HG02759 (cell line): ENCODE data around the gene TMEM108.

Experiments used
- ATAC-seq: cut with Tn5 transposase; IDR thresholded peaks from one replicate; pipeline ENCODE4 v1.9.1; 2021; ENCODE audit warnings: mild to moderate bottlenecking, moderate library complexity; ENCODE audit not compliant: unreplicated experiment

Gene TMEM108

DNA sequence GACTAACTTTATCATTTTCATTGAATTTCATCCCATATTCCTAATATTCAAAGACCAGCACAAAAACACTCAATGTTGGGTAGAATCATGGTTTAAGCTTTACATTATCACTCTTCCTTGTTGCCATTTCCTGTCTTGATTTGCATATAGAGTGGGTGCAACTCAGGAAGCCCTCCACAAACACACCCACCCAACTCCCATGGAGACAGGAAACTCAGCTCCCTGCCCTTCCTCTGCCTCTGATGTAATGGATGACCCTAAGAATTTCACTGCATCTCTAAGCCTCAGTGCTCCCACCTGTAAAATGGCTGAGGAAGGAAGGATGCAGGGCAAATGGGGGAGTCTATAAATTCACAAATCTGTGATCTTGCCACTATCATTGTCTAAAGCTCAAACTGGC lies 263.5 kb downstream of the TMEM108 start:
- no peak for ATAC-seq

- ATAC-seq = no peak
These were observed 265.2 kb downstream of the TMEM108 start for GRCh38 chr3:133303430-133303829.

- no peak for ATAC-seq
These were observed 279.7 kb downstream of the TMEM108 start for GRCh38 chr3:133317866-133318265.

GRCh38 chr3:133328373-133328772 lies 290.2 kb downstream of the TMEM108 start:
- no peak for ATAC-seq

DNA sequence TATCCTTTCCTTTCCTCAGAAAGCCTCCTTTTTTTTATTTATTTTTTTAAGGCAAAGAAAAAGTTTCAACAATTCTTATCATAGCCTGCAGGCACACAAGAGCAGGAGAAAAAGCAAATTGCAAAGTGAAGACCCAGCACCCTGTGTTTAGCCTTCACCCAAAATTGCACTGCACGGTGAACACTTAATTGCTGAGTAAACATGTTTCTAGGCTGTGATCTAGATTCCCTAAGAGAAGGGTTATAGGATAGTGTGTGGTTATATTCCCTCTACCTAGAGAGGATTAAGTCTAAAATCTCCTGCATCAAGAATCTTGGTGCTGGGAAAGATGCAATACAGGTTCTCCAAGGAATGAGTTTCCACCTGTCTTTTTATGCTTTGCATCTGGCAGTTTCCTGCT lies 291.4 kb downstream of the TMEM108 start:
- no peak for ATAC-seq

DNA sequence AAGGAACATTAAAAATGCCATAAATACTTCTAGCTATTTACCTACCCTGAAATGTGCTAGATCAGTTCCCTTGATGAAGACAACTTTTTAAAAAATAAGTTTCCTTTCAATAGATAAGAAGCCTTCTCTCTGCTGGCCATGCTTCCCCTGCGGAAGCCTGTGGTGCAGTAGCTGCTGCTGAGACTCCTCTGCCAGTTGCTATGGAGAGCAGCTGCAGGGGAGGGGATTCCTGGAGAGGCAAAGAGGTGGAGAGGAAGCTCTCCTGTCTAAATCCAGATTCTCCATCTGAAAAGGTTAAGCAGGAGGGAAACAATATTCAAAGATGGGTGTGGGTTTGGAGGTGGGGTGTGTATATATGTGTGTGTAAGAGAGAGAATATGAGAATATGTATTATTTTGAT lies 291.9 kb downstream of the TMEM108 start:
- no peak for ATAC-seq

- no peak for ATAC-seq
These were observed 292.3 kb downstream of the TMEM108 start for GRCh38 chr3:133330522-133330921.

GRCh38 chr3:133354721-133355120 lies 316.5 kb downstream of the TMEM108 start:
- ATAC-seq = no peak

DNA sequence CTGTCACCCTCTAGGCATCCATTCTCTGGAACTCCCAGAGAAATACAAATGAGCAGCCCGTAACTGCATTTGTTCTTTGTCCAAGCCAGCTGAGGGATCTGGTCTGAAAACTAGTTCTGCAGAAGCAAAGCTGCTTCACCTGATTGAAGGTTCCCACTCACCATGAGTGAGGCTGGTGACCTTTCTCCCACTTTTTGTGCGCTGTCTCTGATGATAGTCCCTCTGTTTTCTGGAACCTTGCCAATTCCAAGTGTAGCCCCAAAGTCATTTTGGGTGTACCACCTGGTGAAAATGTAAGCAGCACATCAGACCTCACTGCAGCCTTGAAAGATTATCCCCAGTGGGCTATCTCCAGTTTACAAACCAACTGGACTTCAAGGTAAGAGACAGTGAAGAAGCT lies 322.3 kb downstream of the TMEM108 start:
- no peak for ATAC-seq

DNA sequence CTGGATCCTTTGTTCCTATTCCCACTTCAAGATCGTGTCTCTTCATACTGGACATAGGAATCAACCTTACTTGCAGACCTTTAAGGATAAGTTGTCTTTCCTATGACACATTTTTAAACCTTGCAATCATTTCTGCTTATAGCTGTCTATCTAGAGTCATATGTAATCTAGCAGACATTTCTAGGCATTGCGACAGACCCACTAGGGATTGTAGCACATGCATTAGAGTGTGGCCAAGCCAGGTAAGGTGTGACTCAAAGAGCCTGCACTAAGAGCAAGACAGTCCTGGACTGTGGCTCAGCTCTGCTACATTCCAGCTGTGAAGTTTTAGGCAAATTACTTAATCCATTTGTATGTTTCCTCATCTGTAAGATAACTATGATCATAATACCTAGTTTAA lies 322.8 kb downstream of the TMEM108 start:
- no peak for ATAC-seq

DNA sequence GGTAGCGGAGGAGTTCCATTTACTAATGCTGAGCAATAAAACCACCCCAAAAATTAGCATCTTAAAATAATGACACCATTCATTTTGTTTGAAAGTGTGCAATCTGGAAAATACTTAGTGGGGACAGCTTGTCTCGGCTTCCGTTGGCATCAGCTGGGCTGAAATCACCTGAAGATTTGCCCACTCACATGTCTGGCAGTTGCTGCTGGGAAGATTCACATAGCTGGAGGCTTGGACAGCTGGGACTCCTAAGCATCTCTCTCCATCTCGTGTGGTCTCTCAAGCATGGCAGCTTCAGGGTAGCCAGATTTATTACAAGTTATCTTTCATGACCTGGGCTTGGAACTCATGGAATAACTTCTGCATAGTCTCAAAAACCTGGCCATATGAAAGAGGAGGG lies 323.2 kb downstream of the TMEM108 start:
- ATAC-seq = no peak

GRCh38 chr3:133362539-133362938 lies 324.3 kb downstream of the TMEM108 start:
- no peak for ATAC-seq

DNA sequence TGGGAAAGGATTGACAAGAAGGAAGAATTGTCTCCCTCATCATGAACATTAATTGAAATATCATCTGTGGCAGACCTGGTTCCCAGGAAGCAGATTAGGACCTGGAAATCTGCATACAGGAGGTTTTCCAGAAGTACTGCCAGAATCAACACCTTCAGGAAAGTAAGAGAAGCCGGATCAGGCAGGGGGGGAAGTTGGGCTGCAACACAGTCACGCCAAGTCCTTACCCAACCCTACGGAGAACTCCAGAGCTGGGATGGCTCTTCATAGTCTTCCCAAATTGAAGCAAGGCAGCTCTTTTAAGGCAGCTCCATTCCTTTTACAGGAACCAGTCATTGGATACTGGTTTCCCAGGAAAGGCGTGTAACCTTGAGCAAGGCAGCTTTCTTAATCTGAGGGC lies 326.5 kb downstream of the TMEM108 start:
- no peak for ATAC-seq

GRCh38 chr3:133366921-133367320 lies 328.7 kb downstream of the TMEM108 start:
- no peak for ATAC-seq

GRCh38 chr3:133367403-133367802 lies 329.2 kb downstream of the TMEM108 start:
- ATAC-seq = no peak

- ATAC-seq = no peak
These were observed 329.8 kb downstream of the TMEM108 start for GRCh38 chr3:133367956-133368355.

GRCh38 chr3:133368371-133369067 lies 330.3 kb downstream of the TMEM108 start:
- no peak for ATAC-seq

GRCh38 chr3:133369068-133369440 lies 330.9 kb downstream of the TMEM108 start:
- no peak for ATAC-seq

DNA sequence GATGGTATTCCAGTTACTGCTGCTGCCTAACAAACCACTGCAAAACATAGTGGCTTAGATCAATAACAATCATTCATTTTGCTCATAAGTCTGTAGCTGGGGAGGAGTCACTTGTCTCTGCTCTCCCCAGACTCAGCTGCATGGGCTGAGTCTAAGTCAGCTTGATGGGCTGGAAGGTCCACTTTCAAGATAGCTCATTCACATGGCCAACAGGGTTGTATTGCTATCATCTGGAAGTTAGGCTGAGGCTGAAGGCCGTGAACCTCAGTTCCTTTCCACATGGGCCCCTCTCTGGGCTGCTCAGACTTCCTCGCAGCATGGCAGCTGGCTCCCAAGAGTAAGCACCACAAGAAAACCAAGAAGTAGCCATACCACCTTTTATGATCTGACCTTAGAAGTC lies 333.0 kb downstream of the TMEM108 start:
- ATAC-seq = no peak

DNA sequence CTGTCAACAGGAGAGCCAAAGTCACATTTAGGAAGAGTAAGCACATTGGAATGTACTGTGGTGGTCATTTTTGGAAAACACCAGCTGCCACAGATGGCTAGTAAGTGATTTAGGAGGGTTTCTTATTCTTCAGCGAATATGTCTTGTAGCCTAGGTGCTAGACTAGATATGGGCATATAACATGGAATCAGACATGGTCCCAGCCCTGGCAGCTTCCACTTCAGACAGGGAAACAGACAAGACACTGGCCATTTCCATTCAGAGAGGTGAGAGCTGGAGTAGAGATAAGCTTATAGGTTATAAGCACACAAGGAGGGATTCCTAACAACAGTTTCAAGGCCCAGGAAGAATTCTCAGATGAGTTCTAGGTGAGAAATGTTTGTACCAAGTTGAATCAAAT lies 333.5 kb downstream of the TMEM108 start:
- ATAC-seq = no peak

DNA sequence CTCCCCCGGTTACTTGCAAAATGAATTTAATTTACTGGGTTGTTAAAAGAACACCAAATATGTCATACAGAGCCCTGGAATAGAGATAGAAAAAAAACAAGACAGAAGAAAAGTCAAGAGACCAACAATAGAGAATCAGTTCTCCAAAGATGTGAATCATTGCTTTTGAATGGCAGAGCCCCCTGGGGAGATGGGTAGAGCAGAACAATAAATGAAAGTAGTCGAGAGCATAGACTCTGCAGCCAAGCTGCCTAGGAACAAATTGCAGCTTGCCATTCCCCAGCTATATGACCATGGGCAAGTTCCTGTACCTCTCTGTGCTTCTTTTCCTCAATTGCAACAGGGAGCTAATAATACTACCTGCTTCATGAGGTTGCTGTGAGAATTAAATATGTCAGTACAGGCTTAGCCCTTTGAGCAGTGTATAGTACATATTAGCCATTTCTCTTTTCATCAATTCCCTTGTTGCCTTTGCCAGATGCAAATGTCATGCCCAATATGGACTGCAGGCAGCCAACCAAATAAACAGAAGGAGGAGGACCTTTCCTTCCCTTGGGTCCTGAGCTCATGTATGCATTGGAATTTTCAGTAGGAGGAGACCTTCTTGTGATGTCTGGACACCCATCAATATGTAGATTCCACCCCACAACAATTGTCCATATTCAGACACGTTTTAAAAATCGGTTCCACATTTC lies 336.7 kb downstream of the TMEM108 start:
- ATAC-seq = no peak

GRCh38 chr3:133375403-133375745 lies 337.2 kb downstream of the TMEM108 start:
- ATAC-seq = no peak

DNA sequence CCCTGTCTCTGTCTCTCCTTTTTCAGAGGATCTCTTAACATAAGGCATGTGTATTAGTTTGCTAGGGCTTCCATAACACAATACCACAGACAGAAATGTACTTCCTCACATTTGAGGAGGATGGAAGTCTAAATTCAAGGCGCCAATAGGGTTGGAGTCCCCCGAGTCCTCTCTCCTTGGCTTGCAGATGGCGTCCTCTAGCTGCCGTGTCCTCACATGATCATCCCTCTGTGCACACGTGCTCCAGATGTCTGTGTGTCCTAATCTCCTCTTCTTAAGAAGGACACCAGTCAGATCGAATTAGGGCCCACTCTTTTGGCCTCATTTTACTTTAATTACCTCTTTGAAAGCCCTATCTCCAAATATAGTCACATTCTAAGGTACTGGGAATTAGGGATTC lies 338.6 kb downstream of the TMEM108 start:
- no peak for ATAC-seq
